ENCODE results near the gene CD1C. TPM values are rescaled to one million over a fixed set of nuclear protein-coding genes. Genes with fewer than 3 reads are reported as not detected.

The CD1C gene
- total RNA-seq, 6 donors from 2014 or later = 0.46 to 6.8 (median 3.3) TPM; not detected in 3

GRCh38 chr1:158311066-158311465 lies 21.3 kb downstream of the CD1C start:
- Histone ChIP-seq H3K36me3 (no peaks in the 10 kb centered on the region), H3K27ac (no peak overlapping the region), H3K4me3 (no peak overlapping the region), H3K9me3 (peaks cover 0 to 7% (median 4%) of the 10 kb centered on the region in 4 donors), H3K27me3 (no peaks in the 10 kb centered on the region), H3K4me1 (no peaks in the 10 kb centered on the region)
- no peak for TF ChIP-seq EP300 (IDR thresholded peaks at IDR 0.05)
- DNase-seq (no peak), ATAC-seq (ENCODE audit: low FRiP score in 2 of 2) (no peak)
- 77 to 84% methylated on average over 2 of the region's 2 CpGs for WGBS, 2 donors

GRCh38 chr1:158323866-158324265 lies 34.1 kb downstream of the CD1C start:
- Histone ChIP-seq H3K4me3 (no peak overlapping the region), H3K4me1 (no peaks in the 10 kb centered on the region), H3K27me3 (no peaks in the 10 kb centered on the region), H3K36me3 (no peaks in the 10 kb centered on the region), H3K9me3 (no peaks in the 10 kb centered on the region), H3K27ac (no peak overlapping the region)
- no peak for DNase-seq
- no peak for TF ChIP-seq EP300 (IDR thresholded peaks at IDR 0.05)
- TF ChIP-seq CTCF (IDR thresholded peaks at IDR 0.05) = no peak
- no peak for TF ChIP-seq POLR2AphosphoS5 (IDR thresholded peaks at IDR 0.05)
- no peak for TF ChIP-seq POLR2A (IDR thresholded peaks at IDR 0.05)
- 67% methylated on average over 1 of the region's 1 CpG for WGBS, 2 donors
- no peak for ATAC-seq (ENCODE audit: low FRiP score in 2 of 2)

- DNase-seq = no peak
Measured at GRCh38 chr1:158324395-158324794, 34.7 kb downstream of the CD1C start.

GRCh38 chr1:158327481-158327880 lies 37.8 kb downstream of the CD1C start:
- Histone ChIP-seq H3K4me1 (no peaks in the 10 kb centered on the region), H3K36me3 (no peaks in the 10 kb centered on the region), H3K4me3 (no peak overlapping the region), H3K27me3 (no peaks in the 10 kb centered on the region), H3K9me3 (no peaks in the 10 kb centered on the region), H3K27ac (no peak overlapping the region)
- no peak for DNase-seq
- TF ChIP-seq EP300 (IDR thresholded peaks at IDR 0.05) = no peak
- no peak for ATAC-seq (ENCODE audit: low FRiP score in 2 of 2)

More at GRCh38 chr1:158324395-158324794, 34.7 kb downstream of the CD1C start:
- H3K4me1 ChIP-seq = no peaks in the 10 kb centered on the region
- no peak overlapping the region for H3K27ac ChIP-seq
- 73 to 78% methylated on average over 4 of the region's 4 CpGs for WGBS, 2 donors
- H3K4me3 ChIP-seq = no peak overlapping the region
- no peak for ATAC-seq (ENCODE audit: low FRiP score in 2 of 2)
- H3K36me3 ChIP-seq = no peaks in the 10 kb centered on the region
- no peak for TF ChIP-seq POLR2A (IDR thresholded peaks at IDR 0.05)
- H3K9me3 ChIP-seq = no peaks in the 10 kb centered on the region
- H3K27me3 ChIP-seq = no peaks in the 10 kb centered on the region

- H3K9me3 ChIP-seq = no peaks in the 10 kb centered on the region
- H3K36me3 ChIP-seq = no peaks in the 10 kb centered on the region
- ATAC-seq (ENCODE audit: low FRiP score in 2 of 2) = peak in 1 of 2 donors; percentile 41
- DNase-seq = no peak
- H3K27ac ChIP-seq = no peak overlapping the region
- TF ChIP-seq POLR2AphosphoS5 (IDR thresholded peaks at IDR 0.05) = no peak
- TF ChIP-seq CTCF (IDR thresholded peaks at IDR 0.05) = no peak
- no peak for TF ChIP-seq EP300 (IDR thresholded peaks at IDR 0.05)
- TF ChIP-seq POLR2A (IDR thresholded peaks at IDR 0.05) = no peak
- H3K4me3 ChIP-seq = no peak overlapping the region
- WGBS, 2 donors = 64 to 69% methylated on average over 3 of the region's 3 CpGs
- H3K27me3 ChIP-seq = no peaks in the 10 kb centered on the region
- no peaks in the 10 kb centered on the region for H3K4me1 ChIP-seq
Measured at GRCh38 chr1:158328426-158328825, 38.7 kb downstream of the CD1C start.

- H3K27ac ChIP-seq = no peak overlapping the region
- no peaks in the 10 kb centered on the region for H3K9me3 ChIP-seq
- no peaks in the 10 kb centered on the region for H3K36me3 ChIP-seq
- DNase-seq = peak in 1 of 2 donors; percentile 8
- no peaks in the 10 kb centered on the region for H3K27me3 ChIP-seq
- 91 to 93% methylated on average over 7 of the region's 7 CpGs for WGBS, 2 donors
- peak in 1 of 2 donors; percentile 29 for ATAC-seq (ENCODE audit: low FRiP score in 2 of 2)
- TF ChIP-seq EP300 (IDR thresholded peaks at IDR 0.05) (no peak), POLR2A (IDR thresholded peaks at IDR 0.05) (no peak), CTCF (IDR thresholded peaks at IDR 0.05) (no peak), POLR2AphosphoS5 (IDR thresholded peaks at IDR 0.05) (no peak)
- H3K4me3 ChIP-seq = no peak overlapping the region
- H3K4me1 ChIP-seq = no peaks in the 10 kb centered on the region
Measured at GRCh38 chr1:158329300-158329699, 39.6 kb downstream of the CD1C start.
